OCI-LY1 (cell line): Measurements from ENCODE around the gene IL15RA.

Experiments used
- CTCF ChIP-seq: fragments of 200-600 bp; sonication (generic), shearing (Covaris generic); IDR thresholded peaks from 2 replicates; pipeline ENCODE4 v1.5.1; 2017; ENCODE audit warnings: mild to moderate bottlenecking, antibody characterized with exemption, low read length, moderate library complexity, mixed read lengths
- EZH2 ChIP-seq: fragments of 200-600 bp; sonication (generic), shearing (Covaris generic); IDR thresholded peaks from 2 replicates; pipeline ENCODE4 v1.8.0; 2017; ENCODE audit warnings: borderline replicate concordance, mixed run types, mild to moderate bottlenecking, antibody characterized with exemption, low read length, moderate library complexity, mixed read lengths

- no peak for TF ChIP-seq CTCF
- TF ChIP-seq EZH2 = no peak
These were observed 17.0 kb downstream of the IL15RA start for GRCh38 chr10:5960070-5960972.
